A549 (cell line): ENCODE measurements around the gene NCAPD3.

ENCODE experiments used
- BHLHE40 ChIP-seq: IDR thresholded peaks from 2 replicates; pipeline ENCODE4 v1.6.1; 2012; ENCODE audit warnings: low read depth, low read length, inconsistent platforms
- CBX8 ChIP-seq: fragments of 200-600 bp; sonication (generic); IDR thresholded peaks from 2 replicates; pipeline ENCODE4 v1.6.1; 2016
- CEBPB ChIP-seq, 2 experiments: fragments of >200 bp in 1 of 2; sonication (Bioruptor Twin) in 1 of 2; formaldehyde crosslinking in 1 of 2; IDR thresholded peaks; 2 replicates each; pipeline ENCODE4 v1.6.1; 2012 to 2016
- CHD2 ChIP-seq: fragments of 150-350 bp; IDR thresholded peaks from 2 replicates; pipeline ENCODE4 v1.6.1; 2014; ENCODE audit warnings: low read length; ENCODE audit not compliant: partially characterized antibody
- NR3C1 ChIP-seq: fragments of >200 bp; sonication (Bioruptor Twin); formaldehyde crosslinking; IDR thresholded peaks from 3 replicates; pipeline ENCODE4 v1.6.1; 2017
- PBX3 ChIP-seq: IDR thresholded peaks from 2 replicates; pipeline ENCODE4 v1.6.1; 2012
- PHF8 ChIP-seq: fragments of 200-600 bp; sonication (generic); IDR thresholded peaks from 2 replicates; pipeline ENCODE4 v1.6.1; 2016; ENCODE audit warnings: low read depth, mild to moderate bottlenecking, antibody characterized with exemption, moderate library complexity, borderline replicate concordance
- POLR2A ChIP-seq: IDR thresholded peaks from 2 replicates; pipeline ENCODE4 v1.6.1; 2012; ENCODE audit warnings: mild to moderate bottlenecking, low read length
- USF2 ChIP-seq: fragments of 450-650 bp; IDR thresholded peaks from 2 replicates; pipeline ENCODE4 v1.6.1; 2014; ENCODE audit warnings: antibody characterized with exemption
- TF ChIP-seq, protein P1 (sequence below): fragments of >200 bp; sonication (Bioruptor Twin); formaldehyde crosslinking; IDR thresholded peaks from 3 replicates; pipeline ENCODE4 v1.5.1; 2016

DNA sequence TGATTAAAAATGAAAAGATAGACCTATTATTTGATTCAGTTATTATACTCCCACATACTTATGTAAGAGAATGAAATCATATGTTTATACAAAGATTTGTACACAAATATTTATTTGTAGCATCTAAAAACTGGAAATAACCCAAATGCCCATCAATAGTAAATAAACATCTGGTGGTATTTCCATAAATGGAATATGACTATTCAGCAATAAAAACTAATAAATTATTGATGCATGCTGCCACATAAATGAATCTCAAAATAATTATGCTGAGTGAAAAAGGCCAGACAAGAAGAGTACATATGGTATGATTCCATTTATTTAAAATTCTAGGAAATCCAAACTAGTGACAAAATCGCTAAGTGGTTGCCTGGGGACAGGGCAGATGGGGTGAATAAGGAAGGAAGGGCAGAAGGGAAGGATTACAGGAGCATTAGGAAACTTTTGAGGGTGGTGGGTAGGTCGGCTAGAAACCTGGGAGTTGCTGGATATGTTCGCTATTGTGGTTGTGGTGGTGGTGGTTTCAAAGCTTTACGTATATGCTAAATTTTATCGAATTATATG lies 113.4 kb downstream of the NCAPD3 start:
- no peak for TF ChIP-seq NR3C1
- TF ChIP-seq PBX3, result no peak
- TF ChIP-seq CBX8, result no peak
- TF ChIP-seq, protein P1, sequence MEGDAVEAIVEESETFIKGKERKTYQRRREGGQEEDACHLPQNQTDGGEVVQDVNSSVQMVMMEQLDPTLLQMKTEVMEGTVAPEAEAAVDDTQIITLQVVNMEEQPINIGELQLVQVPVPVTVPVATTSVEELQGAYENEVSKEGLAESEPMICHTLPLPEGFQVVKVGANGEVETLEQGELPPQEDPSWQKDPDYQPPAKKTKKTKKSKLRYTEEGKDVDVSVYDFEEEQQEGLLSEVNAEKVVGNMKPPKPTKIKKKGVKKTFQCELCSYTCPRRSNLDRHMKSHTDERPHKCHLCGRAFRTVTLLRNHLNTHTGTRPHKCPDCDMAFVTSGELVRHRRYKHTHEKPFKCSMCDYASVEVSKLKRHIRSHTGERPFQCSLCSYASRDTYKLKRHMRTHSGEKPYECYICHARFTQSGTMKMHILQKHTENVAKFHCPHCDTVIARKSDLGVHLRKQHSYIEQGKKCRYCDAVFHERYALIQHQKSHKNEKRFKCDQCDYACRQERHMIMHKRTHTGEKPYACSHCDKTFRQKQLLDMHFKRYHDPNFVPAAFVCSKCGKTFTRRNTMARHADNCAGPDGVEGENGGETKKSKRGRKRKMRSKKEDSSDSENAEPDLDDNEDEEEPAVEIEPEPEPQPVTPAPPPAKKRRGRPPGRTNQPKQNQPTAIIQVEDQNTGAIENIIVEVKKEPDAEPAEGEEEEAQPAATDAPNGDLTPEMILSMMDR, result no peak
- no peak for TF ChIP-seq CHD2
- no peak for TF ChIP-seq CEBPB (IDR thresholded peaks at IDR 0.05)
- no peak for TF ChIP-seq USF2
- TF ChIP-seq POLR2A, result no peak
- TF ChIP-seq BHLHE40, result no peak
- TF ChIP-seq PHF8, result no peak
